Gastrocnemius medialis (tissue), 4 donors: Measurements from ENCODE around the gene TACR1. TPM values are rescaled to one million over a fixed set of nuclear protein-coding genes. Genes with fewer than 3 reads are reported as not detected.

Experiments used
- ATAC-seq, 2 donors: fragments of 150-250 bp; one replicate each; pipeline ENCODE4 v1.9.1; 2016
- DNase-seq, 2 donors: peaks; one replicate each; pipeline ENCODE4 v3.0.0-alpha.2; 2019
- H3K27ac ChIP-seq, 4 donors: fragments of 200-600 bp; sonication (generic); 1 replicate in 1 of 4; 2 replicates in 3 of 4; pipeline ENCODE4 v1.5.1; 2016 to 2018; ENCODE audit warnings: mild to moderate bottlenecking in 2 of 4, moderate library complexity in 1 of 4
- H3K27me3 ChIP-seq, 3 donors: fragments of 200-600 bp; sonication (generic) in 2 of 3; 1 replicate in 1 of 3; 2 replicates in 2 of 3; pipeline versions ENCODE4 v1.5.1 to v1.6.0; 2016 to 2019; ENCODE audit warnings: mild to moderate bottlenecking in 1 of 3, moderate library complexity in 1 of 3
- H3K36me3 ChIP-seq, 2 donors: fragments of 200-600 bp; sonication (generic) in 1 of 2; one replicate each; pipeline ENCODE4 v1.5.1; 2017 to 2018
- H3K4me1 ChIP-seq, 2 donors: fragments of 200-600 bp; sonication (generic) in 1 of 2; one replicate each; pipeline ENCODE4 v1.5.1; 2016 to 2017; ENCODE audit warnings: mild to moderate bottlenecking in 2 of 2
- H3K4me3 ChIP-seq, 4 donors: fragments of 200-600 bp; sonication (generic) in 3 of 4; 1 replicate in 1 of 4; 2 replicates in 3 of 4; pipeline ENCODE4 v1.5.1; 2016 to 2019; ENCODE audit warnings: mild to moderate bottlenecking in 2 of 4
- H3K9me3 ChIP-seq, 3 donors: fragments of 200-600 bp; sonication (generic) in 2 of 3; 1 replicate in 1 of 3; 2 replicates in 2 of 3; pipeline ENCODE4 v1.5.1; 2016 to 2019
- CTCF ChIP-seq, 5 experiments: fragments of 450-650 bp in 3 of 5; fragments of 200-600 bp in 2 of 5; sonication (generic) in 2 of 5; IDR thresholded peaks in 4 of 5; conservative IDR thresholded peaks in 1 of 5; 1 replicate in 4 of 5; 2 replicates in 1 of 5; pipeline ENCODE4 v1.5.1; 2016 to 2019; ENCODE audit warnings: antibody characterized with exemption in 5 of 5, mild to moderate bottlenecking in 3 of 5, moderate library complexity in 3 of 5
- POLR2A ChIP-seq, 2 donors: fragments of 450-650 bp; IDR thresholded peaks; one replicate each; pipeline ENCODE4 v1.6.1; 2017; ENCODE audit warnings: antibody characterized with exemption in 2 of 2, mild to moderate bottlenecking in 2 of 2, moderate library complexity in 2 of 2
- in situ Hi-C, 4 donors: fragments of 200-750 bp; cut with MboI; loops; one replicate each; pipeline versions ENCODE4 v1.15.0 to v1.8.0; 2017; ENCODE audit warnings: low sequenced_read_pairs in 4 of 4
- intact Hi-C: fragments of 100-400 bp; cut with DNase I; formaldehyde crosslinking; loops from one replicate; pipeline ENCODE4 v1.15.1; 2023; ENCODE audit warnings: low total_unique reads
- total RNA-seq, 4 donors: library from RNA; depleted of rRNA; stranded (reverse); fragments of >200 nt; gene quantifications; one replicate each; pipeline versions ENCODE4 v1.1.0 to v1.2.3, GENCODE V29; 2016

The TACR1 gene
- total RNA-seq, 4 donors from 2014 or later, result 0.07 to 0.42 (median 0.19) TPM

GRCh38 chr2:75170889-75171288 is 28.4 kb downstream of the TACR1 start:
- DNase-seq, result no peak
- Histone ChIP-seq H3K27ac (no peak overlapping the region), H3K4me3 (no peak overlapping the region), H3K4me1 (no peaks in the 10 kb centered on the region), H3K9me3 (no peaks in the 10 kb centered on the region), H3K27me3 (no peaks in the 10 kb centered on the region), H3K36me3 (no peaks in the 10 kb centered on the region)
- in situ Hi-C loops (no loop called here), intact Hi-C loops (no loop called here)
- no peak for ATAC-seq
- TF ChIP-seq CTCF (IDR thresholded peaks at IDR 0.05 in 4 of 5, conservative IDR thresholded peaks at IDR 0.05 in 1 of 5), result no peak
- no peak for TF ChIP-seq POLR2A (IDR thresholded peaks at IDR 0.05)

GRCh38 chr2:75168186-75168585 is 31.1 kb downstream of the TACR1 start:
- no peak for ATAC-seq
- intact Hi-C loops, result no loop called here
- no peaks in the 10 kb centered on the region for H3K4me1 ChIP-seq

GRCh38 chr2:75166491-75166890 is 32.8 kb downstream of the TACR1 start:
- ATAC-seq (no peak), DNase-seq (no peak)
- Histone ChIP-seq H3K27me3 (no peaks in the 10 kb centered on the region), H3K27ac (no peak overlapping the region), H3K9me3 (no peaks in the 10 kb centered on the region), H3K4me3 (no peak overlapping the region), H3K4me1 (peaks cover 4 to 14% of the 10 kb centered on the region in 2 donors), H3K36me3 (no peaks in the 10 kb centered on the region)
- no peak for TF ChIP-seq POLR2A (IDR thresholded peaks at IDR 0.05)
- no peak for TF ChIP-seq CTCF (IDR thresholded peaks at IDR 0.05 in 4 of 5, conservative IDR thresholded peaks at IDR 0.05 in 1 of 5)
- in situ Hi-C loops (no loop called here), intact Hi-C loops (no loop called here)

More at GRCh38 chr2:75168186-75168585, 31.1 kb downstream of the TACR1 start:
- DNase-seq, result no peak
- no peaks in the 10 kb centered on the region for H3K9me3 ChIP-seq
- H3K27ac ChIP-seq, result no peak overlapping the region
- H3K4me3 ChIP-seq, result no peak overlapping the region
- in situ Hi-C loops, result no loop called here
- H3K36me3 ChIP-seq, result no peaks in the 10 kb centered on the region
- no peaks in the 10 kb centered on the region for H3K27me3 ChIP-seq
- TF ChIP-seq POLR2A (IDR thresholded peaks at IDR 0.05) (no peak), CTCF (IDR thresholded peaks at IDR 0.05 in 4 of 5, conservative IDR thresholded peaks at IDR 0.05 in 1 of 5) (no peak)

- H3K4me1 ChIP-seq, result peaks cover 4 to 14% of the 10 kb centered on the region in 2 donors
- H3K4me3 ChIP-seq, result no peak overlapping the region
- no peaks in the 10 kb centered on the region for H3K27me3 ChIP-seq
- TF ChIP-seq POLR2A (IDR thresholded peaks at IDR 0.05) (no peak), CTCF (IDR thresholded peaks at IDR 0.05 in 4 of 5, conservative IDR thresholded peaks at IDR 0.05 in 1 of 5) (no peak)
- no peak for DNase-seq
- no peaks in the 10 kb centered on the region for H3K36me3 ChIP-seq
- intact Hi-C loops (no loop called here), in situ Hi-C loops (no loop called here)
- no peak overlapping the region for H3K27ac ChIP-seq
- no peak for ATAC-seq
- H3K9me3 ChIP-seq, result no peaks in the 10 kb centered on the region
Measured at GRCh38 chr2:75162897-75163296, 36.4 kb downstream of the TACR1 start.

- Histone ChIP-seq H3K27ac (no peak overlapping the region), H3K36me3 (no peaks in the 10 kb centered on the region), H3K9me3 (no peaks in the 10 kb centered on the region), H3K4me1 (peaks cover 4 to 14% of the 10 kb centered on the region in 2 donors), H3K27me3 (no peaks in the 10 kb centered on the region), H3K4me3 (no peak overlapping the region)
- TF ChIP-seq CTCF (IDR thresholded peaks at IDR 0.05 in 4 of 5, conservative IDR thresholded peaks at IDR 0.05 in 1 of 5), result no peak
- no peak for TF ChIP-seq POLR2A (IDR thresholded peaks at IDR 0.05)
- DNase-seq (no peak), ATAC-seq (no peak)
- in situ Hi-C loops (no loop called here), intact Hi-C loops (no loop called here)
Measured at GRCh38 chr2:75162259-75162658, 37.1 kb downstream of the TACR1 start.
